Measurements from ENCODE around the gene GRPEL1. TPM values are rescaled to one million over a fixed set of nuclear protein-coding genes. Genes with fewer than 3 reads are reported as not detected.

GRPEL1 gene
- total RNA-seq, 1 donor from 2014 or later = 21.0 TPM

GRCh38 chr4:7017446-7018048 is 50.3 kb downstream of the GRPEL1 start:
- H3K9ac ChIP-seq = no peak overlapping the region
- H3K4me1 Mint-ChIP-seq = peaks cover 19% of the 10 kb centered on the region

GRCh38 chr4:7016512-7016911 is 51.4 kb downstream of the GRPEL1 start:
- Histone ChIP-seq H4K20me1 (ENCODE audit: low read depth) (peaks cover 14% of the 10 kb centered on the region), H3K9ac (no peak overlapping the region), H2AFZ (replicated peaks) (no peak overlapping the region), H3K4me3 (no peak overlapping the region), H3K27me3 (no peaks in the 10 kb centered on the region), H3K4me2 (no peak overlapping the region), H3K27ac (no peak overlapping the region), H3K79me2 (ENCODE audit: low read depth) (no peaks in the 10 kb centered on the region), H3K4me1 (peaks cover 8% of the 10 kb centered on the region), H3K9me3 (ENCODE audit: low read depth) (no peaks in the 10 kb centered on the region), H3K36me3 (no peaks in the 10 kb centered on the region), H3F3A (ENCODE audit: low read depth) (no peaks in the 10 kb centered on the region)
- Mint-ChIP-seq H3K36me3 (peaks cover 39% of the 10 kb centered on the region), H3K27me3 (ENCODE audit: insufficient read depth, low read depth) (peaks cover 2% of the 10 kb centered on the region), H3K27ac (no peak overlapping the region), H3K4me1 (peaks cover 11% of the 10 kb centered on the region), H3K4me3 (no peak overlapping the region), H3K9me3 (no peaks in the 10 kb centered on the region)
- no peak for DNase-seq (ENCODE audit: low spot score)
- no peak for TF ChIP-seq CTCF (IDR thresholded peaks at IDR 0.05)
- no peak for TF ChIP-seq EZH2phosphoT487 (IDR thresholded peaks at IDR 0.05)
- no peak for TF ChIP-seq EZH2 (IDR thresholded peaks at IDR 0.05)

More at GRCh38 chr4:7017446-7018048, 50.3 kb downstream of the GRPEL1 start:
- TF ChIP-seq CTCF (IDR thresholded peaks at IDR 0.05) (no peak), EZH2phosphoT487 (IDR thresholded peaks at IDR 0.05) (no peak), EZH2 (IDR thresholded peaks at IDR 0.05) (no peak)
- Histone ChIP-seq H3K4me2 (no peak overlapping the region), H2AFZ (replicated peaks) (no peak overlapping the region), H3K79me2 (ENCODE audit: low read depth) (no peaks in the 10 kb centered on the region), H3K9me3 (ENCODE audit: low read depth) (no peaks in the 10 kb centered on the region), H3K27me3 (no peaks in the 10 kb centered on the region), H4K20me1 (ENCODE audit: low read depth) (peaks cover 14% of the 10 kb centered on the region), H3K4me1 (peaks cover 8% of the 10 kb centered on the region), H3F3A (ENCODE audit: low read depth) (no peaks in the 10 kb centered on the region), H3K4me3 (no peak overlapping the region), H3K36me3 (no peaks in the 10 kb centered on the region), H3K27ac (no peak overlapping the region)
- H3K27ac Mint-ChIP-seq = no peak overlapping the region
- H3K36me3 Mint-ChIP-seq = peaks cover 39% of the 10 kb centered on the region
- peaks cover 2% of the 10 kb centered on the region for H3K27me3 Mint-ChIP-seq (ENCODE audit: insufficient read depth, low read depth)
- no peak overlapping the region for H3K4me3 Mint-ChIP-seq
- H3K9me3 Mint-ChIP-seq = no peaks in the 10 kb centered on the region
- DNase-seq (ENCODE audit: low spot score) = no peak

GRCh38 chr4:7016086-7016485 is 51.8 kb downstream of the GRPEL1 start:
- Histone ChIP-seq H3K4me1 (peaks cover 8% of the 10 kb centered on the region), H3K79me2 (ENCODE audit: low read depth) (no peaks in the 10 kb centered on the region), H3K9me3 (ENCODE audit: low read depth) (no peaks in the 10 kb centered on the region), H3K4me2 (no peak overlapping the region), H3K4me3 (no peak overlapping the region), H3F3A (ENCODE audit: low read depth) (no peaks in the 10 kb centered on the region), H3K9ac (no peak overlapping the region), H4K20me1 (ENCODE audit: low read depth) (peaks cover 12% of the 10 kb centered on the region), H3K36me3 (no peaks in the 10 kb centered on the region), H2AFZ (replicated peaks) (no peak overlapping the region), H3K27ac (no peak overlapping the region), H3K27me3 (no peaks in the 10 kb centered on the region)
- Mint-ChIP-seq H3K4me3 (no peak overlapping the region), H3K27ac (no peak overlapping the region), H3K27me3 (ENCODE audit: insufficient read depth, low read depth) (peaks cover 2% of the 10 kb centered on the region), H3K9me3 (no peaks in the 10 kb centered on the region), H3K36me3 (peaks cover 39% of the 10 kb centered on the region), H3K4me1 (peaks cover 11% of the 10 kb centered on the region)
- TF ChIP-seq EZH2 (IDR thresholded peaks at IDR 0.05) (no peak), CTCF (IDR thresholded peaks at IDR 0.05) (no peak), EZH2phosphoT487 (IDR thresholded peaks at IDR 0.05) (no peak)
- no peak for DNase-seq (ENCODE audit: low spot score)
